HepG2 (cell line): ENCODE measurements around the gene GPER1. TPM values are rescaled to one million over a fixed set of nuclear protein-coding genes. Genes with fewer than 3 reads are reported as not detected.

ENCODE experiments used
- ETV5 ChIP-seq: IDR thresholded peaks from 2 replicates; pipeline ENCODE4 v1.6.1; 2018; ENCODE audit warnings: missing biosample characterization, missing genetic modification reagents, inconsistent platforms, borderline replicate concordance
- HDAC2 ChIP-seq: sonication (generic); formaldehyde crosslinking; IDR thresholded peaks from 2 replicates; pipeline ENCODE4 v1.4.0; 2020; ENCODE audit warnings: missing genetic modification reagents
- HNF4A ChIP-seq: sonication (generic); formaldehyde crosslinking; IDR thresholded peaks from 2 replicates; pipeline ENCODE4 v1.4.0; 2020; ENCODE audit warnings: missing genetic modification reagents
- PCBP1 ChIP-seq: fragments of 200-400 bp; formaldehyde crosslinking; IDR thresholded peaks from 2 replicates; pipeline ENCODE4 v1.6.1; 2017; ENCODE audit warnings: mild to moderate bottlenecking, low read depth, low read length, borderline replicate concordance
- POLR2AphosphoS5 ChIP-seq: IDR thresholded peaks from 2 replicates; pipeline ENCODE4 v1.6.1; 2012; ENCODE audit warnings: low read depth, low read length
- SOX5 ChIP-seq: IDR thresholded peaks from 2 replicates; pipeline ENCODE4 v1.6.1; 2016; ENCODE audit warnings: borderline replicate concordance
- SOX6 ChIP-seq, 2 experiments: fragments of 450-650 bp in 1 of 2; sonication (generic) in 1 of 2; formaldehyde crosslinking in 1 of 2; IDR thresholded peaks; 2 replicates each; pipeline versions ENCODE4 v1.4.0 to v1.6.1; 2017 to 2020; ENCODE audit warnings: antibody characterized with exemption in 1 of 2, mild to moderate bottlenecking in 1 of 2, missing genetic modification reagents in 1 of 2
- TCF12 ChIP-seq, 2 experiments: fragments of 450-650 bp in 1 of 2; sonication (generic) in 1 of 2; formaldehyde crosslinking in 1 of 2; IDR thresholded peaks; 2 replicates each; pipeline versions ENCODE4 v1.6.1 to v1.8.0; 2017 to 2022; ENCODE audit warnings: antibody characterized with exemption in 1 of 2, mild to moderate bottlenecking in 1 of 2, missing genetic modification reagents in 1 of 2, moderate library complexity in 1 of 2
- XBP1 ChIP-seq: sonication (generic); formaldehyde crosslinking; IDR thresholded peaks from 2 replicates; pipeline ENCODE4 v1.5.0; 2020; ENCODE audit warnings: missing genetic modification reagents
- ZBTB39 ChIP-seq: sonication (generic); formaldehyde crosslinking; IDR thresholded peaks from 2 replicates; pipeline ENCODE4 v1.5.0; 2020; ENCODE audit warnings: missing genetic modification reagents
- ZNF143 ChIP-seq: sonication (generic); formaldehyde crosslinking; IDR thresholded peaks from 2 replicates; pipeline ENCODE4 v1.4.0; 2020; ENCODE audit warnings: missing genetic modification reagents
- ZNF530 ChIP-seq: sonication (generic); formaldehyde crosslinking; IDR thresholded peaks from 2 replicates; pipeline ENCODE4 v1.5.0; 2020; ENCODE audit warnings: low read depth, mild to moderate bottlenecking, missing genetic modification reagents
- ZNF646 ChIP-seq: sonication (generic); formaldehyde crosslinking; IDR thresholded peaks from 2 replicates; pipeline ENCODE4 v1.9.0; 2021; ENCODE audit warnings: mild to moderate bottlenecking, missing genetic modification reagents
- ZNF687 ChIP-seq: sonication (generic); formaldehyde crosslinking; IDR thresholded peaks from 2 replicates; pipeline ENCODE4 v1.5.1; 2020; ENCODE audit warnings: mild to moderate bottlenecking, missing genetic modification reagents, moderate library complexity
- ZNF850 ChIP-seq: sonication (generic); formaldehyde crosslinking; conservative IDR thresholded peaks from 2 replicates; pipeline ENCODE4 v1.9.0; 2021; ENCODE audit warnings: mild to moderate bottlenecking, missing genetic modification reagents
- polyA plus RNA-seq, 8 experiments: library from polyadenylated mRNA; depleted of rRNA in 3 of 8; stranded (reverse) in 7 of 8; unstranded in 1 of 8; fragments of >200 nt; fragmentation: Illumina TruSeq in 4 of 8; extraction: Trizol in 4 of 8; gene quantifications; 2 replicates each; pipeline versions ENCODE4 v1.2.1 to v1.2.3, GENCODE V29; 2011 to 2016; ENCODE audit warnings: low read depth in 4 of 8, missing spikeins in 1 of 8, mixed read lengths in 1 of 8; ENCODE audit not compliant: insufficient read depth in 1 of 8
- total RNA-seq, 5 experiments: library from RNA; depleted of rRNA; stranded (reverse); fragments of >200 nt; fragmentation: Illumina TruSeq; extraction: Trizol; gene quantifications; 2 replicates each; pipeline ENCODE4 v1.2.3, GENCODE V29; 2016; ENCODE audit warnings: low read depth in 1 of 5

The GPER1 gene
- total and polyA plus RNA-seq, 2 of the 13 experiments (the other 11 are each of a cell fraction or from before 2014, with no cell fraction given) = 12.7 to 19.7 TPM

- TF ChIP-seq ZBTB39 (CRISPR knock-in tag) (no peak), PCBP1 (no peak), HDAC2 (CRISPR knock-in tag) (no peak), ETV5 (CRISPR knock-in tag) (no peak), ZNF687 (peak; percentile 69), SOX6 (IDR thresholded peaks at IDR 0.05) (no peak), SOX6 (CRISPR knock-in tag; IDR thresholded peaks at IDR 0.05) (no peak), POLR2AphosphoS5 (no peak), ZNF850 (CRISPR knock-in tag) (no peak), ZNF530 (no peak), SOX5 (CRISPR knock-in tag) (0 out of 2 replicates have a peak, but pooled peaks have one; percentile 14), ZNF143 (CRISPR knock-in tag) (no peak), TCF12 (IDR thresholded peaks at IDR 0.05) (no peak), TCF12 (CRISPR knock-in tag; IDR thresholded peaks at IDR 0.05) (0 out of 2 replicates have a peak, but pooled peaks have one; percentile 11), HNF4A (CRISPR knock-in tag) (peak; percentile 69), ZNF646 (CRISPR knock-in tag) (no peak), XBP1 (CRISPR knock-in tag) (no peak)
These were observed 8.5 kb downstream of the GPER1 start (continued) for GRCh38 chr7:1096156-1097119.
